Activated CD8-positive, alpha-beta T cell treated with anti-CD3 and anti-CD28 coated beads for 36 hours (primary cell): ENCODE measurements around the gene CCDC87. TPM values are rescaled to one million over a fixed set of nuclear protein-coding genes. Genes with fewer than 3 reads are reported as not detected.

ENCODE experiments used
- ATAC-seq: fragments of 200-7000 bp; cut with Tn5 transposase; one replicate; pipeline ENCODE4 v1.10.0; 2021; ENCODE audit warnings: mild to moderate bottlenecking, moderate library complexity
- CTCF ChIA-PET: fragments of 350-600 bp; sonication (Branson Sonifier 250); formaldehyde crosslinking; loops from one replicate; lab custom pipeline; 2021; ENCODE audit warnings: antibody characterized with exemption; lab: Charles Lee
- POLR2A ChIA-PET: fragments of 350-600 bp; sonication (Branson Sonifier 250); formaldehyde crosslinking; loops from one replicate; lab custom pipeline; 2021; ENCODE audit warnings: antibody characterized with exemption; lab: Charles Lee
- DNase-seq: peaks from one replicate; pipeline ENCODE4 v3.0.0-alpha.2; 2020
- H3K27ac Mint-ChIP-seq: one replicate; pipeline ENCODE4 v1.8.0; 2021; ENCODE audit warnings: mild to moderate bottlenecking, mixed read lengths
- H3K27me3 Mint-ChIP-seq: one replicate; pipeline ENCODE4 v1.8.0; 2021; ENCODE audit warnings: mixed read lengths
- H3K36me3 Mint-ChIP-seq: one replicate; pipeline ENCODE4 v1.8.0; 2021; ENCODE audit warnings: low read depth, mixed read lengths
- H3K4me1 Mint-ChIP-seq: one replicate; pipeline ENCODE4 v1.8.0; 2021; ENCODE audit warnings: low read depth, mixed read lengths
- H3K4me3 Mint-ChIP-seq: one replicate; pipeline ENCODE4 v1.8.0; 2021; ENCODE audit warnings: mild to moderate bottlenecking, moderate library complexity, mixed read lengths
- H3K9me3 Mint-ChIP-seq: one replicate; pipeline ENCODE4 v1.8.0; 2021; ENCODE audit warnings: mixed read lengths
- intact Hi-C: fragments of 100-400 bp; cut with micrococcal nuclease; formaldehyde crosslinking; loops from one replicate; pipeline ENCODE4 v1.10.0; 2022
- total RNA-seq, 2 experiments: library from RNA; stranded (reverse); gene quantifications; one replicate each; pipeline ENCODE4 v1.2.3, GENCODE V29; 2021
- TF ChIP-seq, protein P1 (sequence below): fragments of 200-600 bp; IDR thresholded peaks from one replicate; pipeline ENCODE4 v1.8.0; 2022; ENCODE audit warnings: antibody characterized with exemption, mild to moderate bottlenecking

Gene CCDC87
- total RNA-seq, 2 experiments from 2014 or later: 0.14 to 0.27 TPM

- no peaks in the 10 kb centered on the region for H3K27me3 Mint-ChIP-seq
- POLR2A ChIA-PET: no interaction called here
- ATAC-seq (no peak), DNase-seq (no peak)
- H3K4me1 Mint-ChIP-seq: peaks cover 1% of the 10 kb centered on the region
- H3K27ac Mint-ChIP-seq: no peak overlapping the region
- TF ChIP-seq, protein P1, sequence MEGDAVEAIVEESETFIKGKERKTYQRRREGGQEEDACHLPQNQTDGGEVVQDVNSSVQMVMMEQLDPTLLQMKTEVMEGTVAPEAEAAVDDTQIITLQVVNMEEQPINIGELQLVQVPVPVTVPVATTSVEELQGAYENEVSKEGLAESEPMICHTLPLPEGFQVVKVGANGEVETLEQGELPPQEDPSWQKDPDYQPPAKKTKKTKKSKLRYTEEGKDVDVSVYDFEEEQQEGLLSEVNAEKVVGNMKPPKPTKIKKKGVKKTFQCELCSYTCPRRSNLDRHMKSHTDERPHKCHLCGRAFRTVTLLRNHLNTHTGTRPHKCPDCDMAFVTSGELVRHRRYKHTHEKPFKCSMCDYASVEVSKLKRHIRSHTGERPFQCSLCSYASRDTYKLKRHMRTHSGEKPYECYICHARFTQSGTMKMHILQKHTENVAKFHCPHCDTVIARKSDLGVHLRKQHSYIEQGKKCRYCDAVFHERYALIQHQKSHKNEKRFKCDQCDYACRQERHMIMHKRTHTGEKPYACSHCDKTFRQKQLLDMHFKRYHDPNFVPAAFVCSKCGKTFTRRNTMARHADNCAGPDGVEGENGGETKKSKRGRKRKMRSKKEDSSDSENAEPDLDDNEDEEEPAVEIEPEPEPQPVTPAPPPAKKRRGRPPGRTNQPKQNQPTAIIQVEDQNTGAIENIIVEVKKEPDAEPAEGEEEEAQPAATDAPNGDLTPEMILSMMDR: no peak
- peaks cover 3% of the 10 kb centered on the region for H3K36me3 Mint-ChIP-seq
- CTCF ChIA-PET: no interaction called here
- no peaks in the 10 kb centered on the region for H3K9me3 Mint-ChIP-seq
- no peak overlapping the region for H3K4me3 Mint-ChIP-seq
- intact Hi-C loops: no loop called here
Observed at GRCh38 chr11:66600631-66601233, 7.9 kb upstream of the CCDC87 start.

- ChIA-PET POLR2A (interaction anchor here (0.7 kb wide), 1 partner anchor 29 kb away, joined by 3 read pairs; no protein-coding TSS in a partner anchor), CTCF (no interaction called here)
- no peak for DNase-seq
- Mint-ChIP-seq H3K27me3 (no peaks in the 10 kb centered on the region), H3K4me3 (no peak overlapping the region), H3K36me3 (peaks cover 3% of the 10 kb centered on the region), H3K4me1 (peaks cover 6% of the 10 kb centered on the region), H3K27ac (no peak overlapping the region), H3K9me3 (no peaks in the 10 kb centered on the region)
- ATAC-seq: no peak
- intact Hi-C loops: no loop called here
- TF ChIP-seq, protein P1: no peak
Observed at GRCh38 chr11:66600219-66600618, 7.4 kb upstream of the CCDC87 start.

- intact Hi-C loops: no loop called here
- DNase-seq (no peak), ATAC-seq (no peak)
- ChIA-PET POLR2A (no interaction called here), CTCF (no interaction called here)
- no peaks in the 10 kb centered on the region for H3K27me3 Mint-ChIP-seq
- H3K9me3 Mint-ChIP-seq: no peaks in the 10 kb centered on the region
- peaks cover 12% of the 10 kb centered on the region for H3K4me1 Mint-ChIP-seq
- no peak overlapping the region for H3K27ac Mint-ChIP-seq
- TF ChIP-seq, protein P1: no peak
- no peak overlapping the region for H3K4me3 Mint-ChIP-seq
- H3K36me3 Mint-ChIP-seq: peaks cover 1% of the 10 kb centered on the region
Observed at GRCh38 chr11:66598993-66599392, 6.1 kb upstream of the CCDC87 start.

GRCh38 chr11:66595245-66595904, 2.5 kb upstream of the CCDC87 start:
- TF ChIP-seq, protein P1: no peak
- Mint-ChIP-seq H3K36me3 (no peaks in the 10 kb centered on the region), H3K4me1 (peaks cover 24% of the 10 kb centered on the region), H3K4me3 (peak overlapping the region; percentile 59), H3K27ac (peak overlapping the region; percentile 80), H3K27me3 (no peaks in the 10 kb centered on the region), H3K9me3 (no peaks in the 10 kb centered on the region)
- ChIA-PET POLR2A (interaction anchor here (0.7 to 2.8 kb wide), 10 partner anchors 10 to 248 kb away, joined by 3 to 14 read pairs (median 6); partner anchors contain the start of genes RBM14, RBM4 and RCE1), CTCF (interaction anchor here (0.6 to 5.8 kb wide), 6 partner anchors 16 to 354 kb away, joined by 3 to 67 read pairs (median 4); partner anchors contain the start of genes RBM4 and RBM4B)
- ATAC-seq: no peak
- DNase-seq: peak; percentile 30
- intact Hi-C loops: no loop called here

DNA sequence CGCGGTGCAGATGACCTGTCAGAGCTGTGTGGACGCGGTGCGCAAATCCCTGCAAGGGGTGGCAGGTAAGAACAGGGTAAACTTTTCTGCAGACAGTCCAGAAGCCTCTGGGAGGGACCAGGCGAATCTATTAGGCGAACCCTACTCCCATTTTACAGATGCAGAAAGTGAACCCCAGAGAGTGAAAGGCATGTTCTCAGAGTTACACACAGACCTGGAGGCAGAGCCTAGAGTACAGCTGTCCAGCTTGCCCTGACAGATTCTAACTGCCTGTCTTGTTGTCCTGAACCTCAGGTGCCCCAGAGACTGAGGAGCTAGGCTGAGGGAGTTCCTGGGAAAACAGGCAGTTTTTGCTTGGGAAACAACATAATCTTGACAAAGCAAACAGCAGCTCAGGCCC, 787 bp upstream of the CCDC87 start:
- H3K4me1 Mint-ChIP-seq: peaks cover 24% of the 10 kb centered on the region
- ChIA-PET CTCF (interaction anchor here (0.9 to 5.8 kb wide), 7 partner anchors 14 to 230 kb away, joined by 3 to 67 read pairs (median 3); partner anchors contain the start of genes CTSF, MRPL11 and RBM4B), POLR2A (interaction anchor here (0.8 to 2.8 kb wide), 8 partner anchors 9 to 114 kb away, joined by 3 to 14 read pairs (median 4); partner anchors contain the start of genes DPP3, RBM14 and RBM4B)
- DNase-seq: no peak
- H3K27me3 Mint-ChIP-seq: no peaks in the 10 kb centered on the region
- peak overlapping the region; percentile 99 for H3K4me3 Mint-ChIP-seq
- H3K9me3 Mint-ChIP-seq: no peaks in the 10 kb centered on the region
- intact Hi-C loops: loop anchor here (5.0 kb wide), 1 partner anchor 84 kb away; the partner anchor contains the start of gene RBM4B
- H3K27ac Mint-ChIP-seq: peak overlapping the region; percentile 97
- TF ChIP-seq, protein P1: no peak
- ATAC-seq: no peak
- no peaks in the 10 kb centered on the region for H3K36me3 Mint-ChIP-seq
